HG03571 (cell line): ENCODE measurements around the gene CTDSPL2.
"Not testable (repeated sequence)": the region's sequence is repeated elsewhere in the genome, so short reads cannot be mapped to it uniquely, and the experiment has no call there.

ENCODE experiments used
- ATAC-seq: cut with Tn5 transposase; IDR thresholded peaks from one replicate; pipeline ENCODE4 v1.9.1; 2021; ENCODE audit not compliant: unreplicated experiment

CTDSPL2 gene

GRCh38 chr15:44426975-44427755 is at the start of gene CTDSPL2:
Gene CTDSPL2 (plus strand): TSS chr15:44427629. CDS start chr15:44459015, 31,386 bp downstream.
- ATAC-seq = peak; percentile 87

- no peak for ATAC-seq
Measured at GRCh38 chr15:44381236-44381635, 46.2 kb upstream of the CTDSPL2 start.

- ATAC-seq = no peak
Measured at GRCh38 chr15:44385344-44385942, 42.0 kb upstream of the CTDSPL2 start.

GRCh38 chr15:44394062-44394461 is 33.4 kb upstream of the CTDSPL2 start:
- no peak for ATAC-seq

- no peak for ATAC-seq
Measured at GRCh38 chr15:44394562-44394961, 32.9 kb upstream of the CTDSPL2 start.

- no peak for ATAC-seq
Measured at GRCh38 chr15:44397869-44398268, 29.6 kb upstream of the CTDSPL2 start.

GRCh38 chr15:44414001-44414400 is 13.4 kb upstream of the CTDSPL2 start:
- ATAC-seq = no peak

GRCh38 chr15:44427756-44428724 is 611 bp downstream of the CTDSPL2 start:
- peak; percentile 8 for ATAC-seq

- ATAC-seq = no peak
Measured at GRCh38 chr15:44435893-44436667, 8.7 kb downstream of the CTDSPL2 start.

GRCh38 chr15:44438402-44438801 is 11.0 kb downstream of the CTDSPL2 start:
- no peak for ATAC-seq

GRCh38 chr15:44441095-44441501 is 13.7 kb downstream of the CTDSPL2 start:
- ATAC-seq = no peak

- ATAC-seq = no peak
Measured at GRCh38 chr15:44443515-44443914, 16.1 kb downstream of the CTDSPL2 start.

- ATAC-seq = no peak
Measured at GRCh38 chr15:44447772-44448376, 20.4 kb downstream of the CTDSPL2 start.

GRCh38 chr15:44450172-44450571 is 22.7 kb downstream of the CTDSPL2 start:
- no peak for ATAC-seq

GRCh38 chr15:44453578-44454283 is 26.3 kb downstream of the CTDSPL2 start:
- not testable (repeated sequence) for ATAC-seq

GRCh38 chr15:44458429-44458828 is 31.0 kb downstream of the CTDSPL2 start:
- no peak for ATAC-seq

- ATAC-seq = no peak
Measured at GRCh38 chr15:44468709-44469385, 41.4 kb downstream of the CTDSPL2 start.

- ATAC-seq = no peak
Measured at GRCh38 chr15:44471885-44472455, 44.5 kb downstream of the CTDSPL2 start.

GRCh38 chr15:44479343-44479742 is 51.9 kb downstream of the CTDSPL2 start:
- no peak for ATAC-seq
